ENCODE measurements around the gene MAP1LC3B2.

Gene MAP1LC3B2

DNA sequence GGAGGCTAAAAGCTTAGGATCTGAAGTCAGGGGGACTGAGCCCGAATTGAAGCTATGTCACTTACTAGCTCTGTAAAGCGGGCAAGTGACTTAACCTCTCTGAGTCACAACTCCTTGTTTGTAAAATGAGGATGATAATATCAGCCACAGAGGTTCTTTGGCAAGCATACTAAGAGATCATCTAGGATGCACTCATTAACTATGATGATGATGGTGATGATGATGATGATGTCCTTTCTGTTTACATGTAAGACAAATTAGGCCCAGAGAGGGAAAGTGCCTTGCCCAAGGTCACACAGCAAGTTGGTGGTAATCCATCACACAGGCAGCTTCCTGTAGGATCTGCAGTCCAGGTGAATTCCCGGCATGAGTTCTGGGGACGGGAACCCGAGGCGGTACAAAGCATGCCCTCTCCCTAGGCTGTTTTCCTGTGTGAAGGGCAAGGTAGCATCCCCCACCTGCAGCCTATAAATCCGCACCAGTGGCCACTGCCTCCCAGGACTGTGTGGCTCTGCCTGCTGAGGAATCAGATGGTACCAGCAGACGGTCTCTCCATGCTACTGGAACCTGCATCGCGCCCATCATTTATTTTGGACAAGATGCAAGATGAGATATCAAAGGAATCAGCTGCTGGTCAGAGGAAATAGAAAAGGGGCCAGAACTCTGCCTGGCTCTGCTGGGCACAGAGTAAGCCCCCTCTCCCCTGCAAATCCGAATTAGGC is 55.2 kb downstream of the MAP1LC3B2 start:
- no peak for DNase-seq (ENCODE audit: low read depth in 2 of 2)

DNA sequence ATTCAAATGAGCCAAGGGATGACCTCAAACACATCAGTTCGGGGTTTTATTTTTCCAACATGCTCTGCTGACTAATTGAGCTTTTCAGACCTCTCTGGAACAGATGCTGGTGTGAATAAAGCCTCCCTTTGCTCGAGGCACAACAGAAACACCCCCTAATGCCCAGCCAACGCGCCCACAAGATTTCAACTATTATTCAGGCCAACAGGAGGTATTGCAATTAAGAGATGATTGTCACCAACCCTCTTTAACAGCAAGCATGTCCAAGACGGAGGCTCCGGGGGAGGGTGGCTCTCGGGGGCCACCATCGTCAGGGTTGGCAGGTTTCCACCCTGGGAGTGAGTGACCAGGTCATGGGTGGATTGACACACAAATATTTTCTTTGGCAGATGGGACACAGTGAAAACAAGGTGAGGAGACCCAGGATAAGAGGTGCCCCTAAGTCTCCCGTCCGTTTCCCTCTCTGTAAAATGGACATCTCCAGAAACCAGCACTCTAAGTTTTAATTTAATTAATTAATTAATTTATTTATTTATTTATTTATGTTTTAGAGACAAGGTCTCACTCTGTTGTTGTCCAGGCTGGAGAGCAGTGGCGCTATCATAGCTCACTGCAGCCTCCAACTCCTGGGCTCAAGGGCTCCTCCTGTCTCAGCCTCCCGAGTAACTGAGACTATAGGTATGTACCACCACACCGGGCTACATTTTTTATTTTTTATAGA is 56.1 kb downstream of the MAP1LC3B2 start:
- DNase-seq (ENCODE audit: low read depth in 2 of 2), result no peak

DNA sequence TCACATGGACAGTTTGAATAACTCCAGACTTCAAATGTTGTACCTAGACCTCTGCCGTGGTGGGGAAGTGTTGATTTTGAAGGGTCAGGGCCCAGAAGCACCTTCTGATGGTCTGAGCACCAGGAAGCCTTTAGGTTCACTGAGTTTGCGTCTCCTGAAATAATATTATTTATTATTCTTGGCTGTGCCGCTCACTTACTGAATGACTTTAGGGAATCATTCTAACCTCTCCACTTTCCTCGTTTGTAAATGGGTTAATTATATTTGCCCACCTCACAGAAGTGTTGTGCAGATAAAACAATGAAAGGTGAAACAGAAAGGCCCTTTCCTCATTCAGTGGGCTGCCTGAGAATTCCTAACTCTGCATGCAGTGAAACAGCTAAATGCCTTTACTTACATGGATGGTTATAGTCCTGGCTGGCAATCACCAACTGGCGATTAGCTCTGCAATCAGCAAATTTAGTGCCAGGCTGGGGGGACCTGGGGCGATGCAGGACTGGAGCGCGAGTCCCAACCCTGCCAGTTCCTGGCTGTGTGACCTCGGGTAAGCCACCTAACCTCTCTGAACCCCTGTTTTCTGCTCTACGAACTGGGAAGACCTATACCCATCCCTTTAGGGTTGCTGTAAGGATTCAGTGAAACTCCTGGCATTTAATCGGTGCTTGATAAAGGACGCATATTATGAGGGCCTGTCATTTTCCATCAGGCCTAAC is 57.5 kb downstream of the MAP1LC3B2 start:
- DNase-seq (ENCODE audit: low read depth in 2 of 2), result no peak

DNA sequence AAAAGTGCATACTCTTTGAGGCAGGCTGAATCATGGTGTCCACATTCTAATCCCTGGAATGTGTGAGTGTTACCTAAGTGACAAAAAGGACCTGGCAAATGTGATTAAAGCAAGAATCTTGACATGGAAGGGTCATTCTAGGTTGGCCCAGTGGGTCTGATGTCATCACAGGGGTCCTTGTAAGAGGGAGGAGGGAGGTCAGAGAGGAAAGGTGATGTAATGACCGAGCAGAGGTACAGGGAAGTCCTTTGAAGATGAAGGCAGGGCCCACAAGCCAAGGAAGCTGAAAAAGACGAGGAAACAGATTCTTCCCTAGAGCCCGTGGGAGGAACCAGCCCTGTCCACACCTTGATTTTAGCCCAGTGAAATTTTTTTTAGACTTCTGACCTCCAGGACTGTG is 60.1 kb downstream of the MAP1LC3B2 start:
- DNase-seq (ENCODE audit: low read depth in 2 of 2), result no peak

DNA sequence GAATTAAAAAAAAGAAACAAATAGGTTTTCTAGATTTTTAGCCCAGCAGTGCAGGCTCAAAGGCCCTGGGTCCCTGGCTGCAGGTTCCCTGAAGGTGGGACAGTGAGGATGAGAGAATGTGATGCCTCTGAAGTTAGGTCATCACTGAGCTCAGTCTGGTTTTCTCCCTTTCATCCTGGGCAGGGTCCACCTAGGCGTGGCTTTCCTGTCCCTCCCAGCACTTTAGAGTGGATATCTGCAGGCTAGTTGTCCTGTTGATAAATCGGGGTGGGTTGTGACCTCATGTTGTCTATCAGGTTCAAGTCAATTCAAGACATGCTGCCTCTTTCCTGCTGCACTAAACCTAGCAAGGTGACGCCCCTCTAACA is 60.9 kb downstream of the MAP1LC3B2 start:
- DNase-seq (ENCODE audit: low read depth in 2 of 2), result no peak

DNA sequence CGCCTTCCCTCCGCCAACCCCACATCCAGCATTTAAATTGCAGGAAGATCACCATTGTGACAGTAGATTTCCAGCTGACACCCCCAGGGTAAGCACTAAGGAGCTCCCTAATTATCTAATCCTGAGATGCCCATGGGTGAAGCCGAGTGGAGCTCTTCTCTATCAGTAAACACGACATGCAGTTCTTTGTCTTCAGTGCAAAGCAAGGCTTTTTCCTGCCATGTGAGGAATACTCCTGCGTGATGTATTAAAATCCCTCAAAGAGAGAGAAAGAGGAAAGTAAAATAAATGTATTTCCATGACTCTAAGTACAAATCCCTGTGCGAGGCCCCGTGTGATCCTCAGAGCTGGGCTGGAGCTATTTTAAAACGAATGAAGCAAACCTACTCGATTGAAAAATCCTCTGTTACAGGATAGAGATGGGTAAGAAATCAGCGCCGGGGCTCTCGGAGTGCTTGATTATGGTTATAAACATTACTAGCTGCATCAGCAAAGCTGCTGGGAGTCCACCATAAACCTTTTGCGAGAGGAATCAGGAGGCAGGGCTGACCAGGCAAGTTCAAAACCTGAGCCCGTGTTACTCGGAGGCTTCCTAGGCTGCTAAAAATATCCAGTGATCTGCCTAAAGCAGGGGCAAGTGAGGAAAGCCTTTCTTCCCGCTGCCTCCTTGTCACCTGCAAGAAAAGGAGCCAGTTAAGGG is 61.5 kb downstream of the MAP1LC3B2 start:
- DNase-seq (ENCODE audit: low read depth in 2 of 2), result no peak

DNA sequence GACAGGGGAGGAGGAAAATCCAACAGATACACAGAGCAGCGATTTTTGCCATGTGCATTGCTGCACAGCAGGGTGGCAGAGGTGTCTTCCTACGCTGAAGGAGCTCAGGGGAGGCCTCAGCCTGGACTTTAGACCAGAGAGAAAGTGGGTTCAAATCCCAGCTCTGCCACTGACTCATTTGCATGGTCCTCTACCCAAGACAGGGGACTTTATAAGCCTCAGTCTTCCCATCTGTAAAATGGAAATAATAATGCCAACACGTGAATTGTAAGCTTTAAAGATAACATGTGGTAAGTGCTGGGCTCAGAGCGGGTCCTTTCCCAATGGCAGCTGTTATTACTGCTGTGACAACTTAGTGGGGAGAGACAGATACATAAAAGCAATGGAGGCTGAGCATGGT is 62.0 kb downstream of the MAP1LC3B2 start:
- DNase-seq (ENCODE audit: low read depth in 2 of 2), result no peak

DNA sequence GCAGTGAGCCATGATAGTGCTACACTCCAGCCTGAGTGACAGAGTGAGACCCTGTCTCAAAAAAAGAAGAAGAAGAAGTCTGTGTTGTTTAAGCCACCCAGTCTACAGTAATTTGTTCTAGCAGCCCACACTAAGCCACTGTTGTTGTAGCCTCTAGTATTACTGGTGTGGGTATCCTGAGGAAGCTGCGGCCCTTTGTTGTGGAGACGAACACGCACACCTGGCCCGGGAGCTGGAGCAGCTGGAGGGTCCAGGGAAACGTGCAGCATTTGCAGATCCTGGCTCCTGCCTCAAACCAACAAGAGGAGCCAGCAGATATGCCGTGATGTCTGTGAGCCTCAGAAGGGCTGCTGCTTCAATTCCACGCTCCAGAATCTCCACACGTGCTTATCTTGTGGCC is 65.3 kb downstream of the MAP1LC3B2 start:
- DNase-seq (ENCODE audit: low read depth in 2 of 2), result no peak

DNA sequence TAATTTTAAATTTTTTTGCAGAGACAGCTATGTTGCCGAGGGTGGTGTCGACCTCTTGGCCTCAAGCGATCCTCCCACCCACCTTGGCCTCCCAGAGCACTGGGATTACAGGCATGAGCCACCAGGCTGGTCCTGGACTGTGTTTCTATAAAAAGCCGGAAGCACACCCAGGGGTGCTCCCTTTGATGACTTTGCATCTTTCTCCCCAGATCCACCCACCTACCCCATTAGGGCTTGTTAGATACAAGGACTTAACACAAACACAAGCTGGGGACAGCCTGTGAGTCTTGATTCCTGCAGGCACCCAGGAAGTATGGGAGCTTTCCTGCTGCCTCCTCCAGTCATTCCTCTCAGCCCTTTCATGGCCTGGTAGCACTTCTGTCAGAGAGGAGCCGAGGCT is 67.0 kb downstream of the MAP1LC3B2 start:
- no peak for DNase-seq (ENCODE audit: low read depth in 2 of 2)
